SK-MEL-5 (cell line): ENCODE measurements around the gene CLGN. TPM values are rescaled to one million over a fixed set of nuclear protein-coding genes. Genes with fewer than 3 reads are reported as not detected.
A peak's percentile ranks its signal among the peaks of the same experiment; 100 is the strongest.

Experiments
- DNase-seq: peaks from one replicate; pipeline ENCODE4 v3.0.0-alpha.2; 2016; ENCODE audit warnings: low read depth, low spot score
- in situ Hi-C: cut with HindIII; loops from 2 replicates; pipeline ENCODE4 v1.10.0; 2016; ENCODE audit warnings: low sequenced_read_pairs, high pct_unique_total_duplicates, low pct_unique_long_range_greater_than_20kb
- total RNA-seq: library from RNA; depleted of rRNA; stranded (reverse); fragments of >200 nt; shearing (Covaris generic); gene quantifications from 2 replicates; pipeline ENCODE4 v1.2.3, GENCODE V29; 2014

CLGN gene
- total RNA-seq, 1 experiment from 2014 or later: 0.08 TPM

DNA sequence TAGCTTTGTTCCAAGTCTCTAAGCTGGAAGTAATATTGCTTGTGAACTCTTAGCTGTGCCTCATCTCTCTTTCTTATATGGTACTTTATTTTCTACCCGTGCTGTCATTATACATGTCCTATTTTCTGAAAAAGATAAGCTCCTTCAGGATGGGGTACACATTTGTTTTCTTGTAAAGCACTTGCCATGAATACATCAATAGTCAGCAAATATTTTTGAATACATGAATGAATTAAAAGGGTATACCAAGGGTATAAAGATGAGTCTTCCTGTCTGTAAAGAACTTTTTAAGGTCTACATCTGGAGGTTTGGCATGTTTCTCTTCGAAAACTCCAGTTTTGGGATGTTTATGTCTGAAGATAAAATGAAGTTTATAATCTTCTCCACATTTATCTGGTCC, 27.3 kb downstream of the CLGN start:
- in situ Hi-C loops: no loop called here
- no peak for DNase-seq

DNA sequence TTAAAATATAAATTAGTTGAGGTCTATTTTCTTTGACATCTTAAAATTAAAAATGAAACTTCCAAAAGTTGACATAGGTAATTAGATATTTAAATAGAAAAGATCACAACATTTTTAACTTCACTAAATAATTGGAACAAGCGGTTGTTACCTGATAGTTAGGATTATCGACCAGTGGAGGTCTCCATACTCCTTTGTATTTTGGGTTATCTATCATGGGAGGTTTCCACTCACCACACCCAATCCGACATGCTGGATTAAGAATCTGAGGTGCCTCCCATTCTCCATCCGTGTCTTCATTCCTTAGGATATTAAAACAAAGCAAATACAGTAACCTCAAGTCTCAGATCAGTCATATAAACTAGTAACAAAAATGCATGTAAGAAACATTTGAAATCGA, 31.8 kb downstream of the CLGN start:
- peak; percentile 19 for DNase-seq
- in situ Hi-C loops: no loop called here

DNA sequence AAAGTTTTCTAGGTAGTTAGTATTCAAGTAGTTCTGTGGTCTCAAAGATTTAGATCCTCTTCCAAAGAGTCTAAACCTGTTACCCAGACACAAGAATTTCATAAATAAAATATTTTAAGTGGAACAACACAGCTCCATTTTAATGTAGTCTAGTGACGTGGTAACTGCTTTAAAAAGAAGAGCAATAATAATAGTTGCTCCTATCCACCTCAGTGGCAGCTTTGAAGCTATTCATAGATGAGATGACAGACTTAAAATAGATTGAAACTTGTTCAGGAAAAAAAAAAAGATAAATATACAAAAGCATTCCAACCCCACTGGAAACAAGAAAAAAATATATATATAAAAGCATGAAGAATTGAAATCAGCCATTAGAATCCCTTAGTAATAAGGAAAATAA, 39.4 kb downstream of the CLGN start:
- in situ Hi-C loops: no loop called here

DNA sequence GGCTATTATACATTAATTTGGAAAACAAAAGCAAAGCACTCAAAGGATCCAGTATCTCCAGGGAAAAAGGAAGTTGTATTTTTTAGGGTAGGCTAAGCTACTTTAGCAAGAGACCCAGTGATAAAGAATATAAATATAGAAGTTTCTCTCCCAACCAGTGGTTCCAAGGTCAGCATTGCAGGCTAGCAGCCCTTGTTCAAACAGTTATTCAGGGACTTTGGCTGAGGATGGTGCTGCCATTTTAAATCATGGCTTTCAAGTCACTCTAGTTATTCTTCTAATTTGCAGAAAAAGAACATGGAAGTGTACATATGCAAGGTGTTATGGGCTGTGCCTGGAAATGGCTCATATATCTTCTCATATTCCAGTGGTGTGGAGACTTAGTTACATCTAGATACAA, 44.7 kb downstream of the CLGN start:
- no peak for DNase-seq
- in situ Hi-C loops: no loop called here

More for the DNA sequence above, 39.4 kb downstream of the CLGN start:
- no peak for DNase-seq

DNA sequence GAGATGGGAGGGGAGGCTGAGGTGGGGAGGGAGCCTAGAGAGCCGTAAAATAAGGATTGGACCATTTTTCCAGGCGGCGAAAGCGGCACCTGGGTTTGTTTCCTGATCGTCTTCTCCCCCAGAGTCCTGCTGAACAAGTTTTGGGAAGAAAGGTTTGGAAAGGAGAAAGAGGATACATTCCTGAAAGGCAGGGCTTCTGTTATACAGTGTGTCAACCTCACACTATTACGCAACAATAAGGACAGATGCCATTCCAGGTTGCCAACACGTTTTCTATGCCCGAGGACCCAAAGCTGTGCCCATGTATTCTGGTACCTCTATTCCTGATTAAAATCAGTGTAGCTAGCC, 53.3 kb downstream of the CLGN start:
- no peak for DNase-seq
- in situ Hi-C loops: no loop called here

DNA sequence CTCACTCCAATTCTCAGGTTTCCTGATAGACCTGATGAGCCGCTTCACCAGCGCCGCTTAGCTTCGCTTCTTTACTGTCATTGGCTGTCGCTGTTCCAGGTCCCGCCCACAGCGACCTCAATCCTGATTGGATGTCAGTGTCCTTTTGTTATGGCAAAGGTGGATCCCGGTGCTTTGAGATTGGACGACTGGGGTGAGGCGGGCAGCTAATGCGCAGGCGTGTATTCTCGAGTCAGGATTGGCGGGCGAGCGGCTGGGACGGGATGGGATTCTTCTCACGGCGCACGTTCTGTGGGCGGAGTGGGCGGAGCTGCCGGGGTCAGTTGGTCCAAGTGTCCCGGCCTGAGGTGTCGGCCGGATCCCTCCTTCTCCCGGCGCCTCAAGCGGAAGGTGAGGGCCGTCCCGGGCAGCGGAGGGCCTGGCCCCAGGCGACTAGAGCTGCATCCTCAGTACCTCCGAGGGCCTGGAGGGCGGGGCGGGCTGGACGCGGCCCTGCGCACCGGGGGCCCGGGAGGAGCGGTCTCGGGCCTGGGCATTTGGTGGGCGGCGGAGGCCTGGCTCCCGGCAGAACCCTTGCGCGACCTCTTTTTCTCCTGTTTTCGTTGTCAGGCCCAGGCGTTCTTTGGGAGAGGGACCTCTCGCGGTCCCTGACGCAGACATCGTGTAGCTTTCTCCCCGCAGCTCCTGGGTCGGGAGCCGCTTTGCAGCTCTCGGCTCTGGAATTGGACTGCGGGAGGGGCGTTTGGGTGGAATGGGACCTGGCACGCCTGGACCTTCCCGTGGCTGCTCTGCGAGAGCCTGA, 53.9 kb downstream of the CLGN start, which contains the start of gene SCOC:
SCOC (plus strand) TSS at position 319 of the 802 bp plus-strand sequence. CDS start 5,525 bp downstream, outside the sequence.
- in situ Hi-C loops: no loop called here
- peak; percentile 98 for DNase-seq

DNA sequence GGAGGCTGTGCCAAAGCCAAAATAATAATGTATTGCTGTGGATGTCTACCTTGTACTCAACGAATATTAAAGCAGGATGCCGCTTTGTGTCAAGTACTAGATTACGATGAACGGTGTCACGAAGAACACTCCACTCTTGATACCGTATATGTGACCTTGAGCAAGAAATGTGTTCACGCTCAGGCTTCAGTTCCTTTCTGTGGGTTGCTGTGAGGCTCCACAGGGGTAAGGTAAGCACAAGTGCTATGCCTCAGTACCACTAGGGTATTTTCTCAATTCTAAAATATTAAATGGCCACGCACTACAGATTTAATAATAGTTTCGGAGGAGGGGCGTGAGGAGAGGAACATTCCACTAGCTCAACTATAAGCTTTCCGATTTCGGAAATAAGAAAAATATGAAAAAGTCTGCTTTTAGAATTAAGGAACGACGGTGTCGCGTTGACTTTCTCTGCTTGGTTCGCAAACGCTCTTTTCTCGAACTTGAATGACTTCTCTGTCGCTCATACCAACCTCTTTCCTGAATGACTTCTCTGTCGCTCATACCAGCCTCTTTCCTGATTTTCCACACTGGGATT, 54.6 kb downstream of the CLGN start:
- in situ Hi-C loops: no loop called here
- DNase-seq: peak; percentile 19

DNA sequence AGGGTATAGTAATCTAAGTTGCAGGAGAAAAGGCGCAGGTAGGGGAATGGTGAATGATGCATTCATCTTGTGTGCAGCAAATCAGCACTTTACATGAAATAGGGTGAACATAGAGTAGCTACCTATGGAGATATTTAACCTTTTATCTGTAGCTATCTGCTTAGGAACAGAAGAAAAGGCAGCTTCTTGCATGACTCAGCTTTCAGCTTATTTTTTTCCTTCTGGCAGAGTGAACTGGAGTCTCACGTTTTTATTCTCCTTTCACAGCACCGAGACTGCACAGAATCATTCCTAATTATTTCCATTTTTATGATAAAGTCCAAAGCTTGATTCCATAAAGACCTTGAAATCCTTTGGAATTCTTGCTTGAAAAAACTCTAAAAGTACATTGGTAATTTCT, 58.8 kb downstream of the CLGN start:
- in situ Hi-C loops: no loop called here
- no peak for DNase-seq

DNA sequence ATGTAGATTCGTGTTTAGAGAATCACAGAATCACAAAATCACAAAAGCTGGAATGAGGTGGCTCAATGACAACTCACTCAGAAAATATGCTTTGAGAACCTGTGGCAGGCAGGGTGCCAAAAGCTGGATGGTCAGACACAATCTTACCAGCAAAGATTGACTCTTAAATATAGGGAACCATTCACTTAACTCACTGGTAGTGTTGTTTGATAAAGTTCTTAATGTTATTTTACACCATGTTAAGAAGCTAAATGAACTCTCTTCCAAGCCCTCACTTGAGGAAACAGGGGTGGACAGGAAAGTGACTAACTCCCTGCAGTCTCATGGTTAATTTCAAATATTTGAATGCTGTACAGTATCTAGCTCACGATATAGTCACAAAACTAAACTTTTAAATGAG, 59.7 kb downstream of the CLGN start:
- DNase-seq: no peak
- in situ Hi-C loops: no loop called here

DNA sequence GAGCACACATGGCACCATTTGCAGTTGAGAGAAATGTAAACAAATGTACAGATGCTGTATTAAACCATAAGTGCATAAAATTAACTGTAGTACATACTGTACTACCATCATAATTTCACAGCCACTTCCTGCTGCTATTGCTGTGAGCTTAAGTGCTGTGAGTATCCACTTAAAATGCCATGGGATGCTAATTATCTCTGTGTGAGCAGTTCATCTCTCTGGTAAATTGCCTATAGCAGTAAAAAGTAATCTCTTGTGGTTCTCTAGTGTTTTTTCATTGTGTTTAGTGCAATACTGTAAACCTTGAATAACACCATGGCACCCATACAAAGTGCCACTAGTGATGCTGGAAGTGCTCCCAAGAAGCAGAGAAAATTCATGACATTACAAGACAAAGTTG, 63.9 kb downstream of the CLGN start:
- in situ Hi-C loops: no loop called here
- no peak for DNase-seq

DNA sequence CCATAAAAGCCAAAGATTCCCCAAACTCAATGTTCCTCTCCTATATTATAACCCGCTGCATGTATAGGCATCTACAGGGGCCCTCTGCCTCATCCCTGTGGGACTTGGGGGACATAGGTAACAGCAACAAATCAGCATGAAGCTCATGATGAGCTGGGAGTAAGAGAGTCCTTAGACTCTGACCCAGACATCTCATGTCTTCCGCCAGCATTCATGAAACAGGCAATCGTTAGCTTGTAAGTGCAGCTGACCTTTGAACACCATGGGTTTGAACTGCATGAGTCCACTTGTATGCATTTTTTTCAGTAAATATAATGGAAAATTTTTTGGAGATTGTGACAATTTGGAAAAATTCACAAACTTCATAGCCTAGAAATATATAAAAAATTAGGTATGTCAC, 64.4 kb downstream of the CLGN start:
- in situ Hi-C loops: no loop called here
- no peak for DNase-seq

DNA sequence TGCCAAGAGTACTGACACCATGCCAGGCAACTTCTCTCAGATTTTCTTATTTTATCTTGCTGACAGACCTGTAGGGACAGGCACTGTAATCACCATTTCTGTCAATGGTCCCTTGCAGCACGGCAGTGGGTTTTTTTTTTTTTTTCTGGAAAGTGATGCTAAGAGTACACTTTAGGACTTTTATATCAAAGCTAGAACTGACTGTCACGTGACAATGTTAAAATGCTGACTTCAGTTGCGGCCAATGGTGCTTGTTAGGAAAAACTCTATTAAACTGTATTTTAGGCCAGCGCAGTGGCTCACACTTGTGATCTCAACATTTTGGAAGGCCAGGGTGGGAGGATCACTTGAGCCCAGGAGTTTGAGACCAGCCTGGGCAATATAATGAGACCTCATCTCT, 66.3 kb downstream of the CLGN start:
- in situ Hi-C loops: no loop called here

DNA sequence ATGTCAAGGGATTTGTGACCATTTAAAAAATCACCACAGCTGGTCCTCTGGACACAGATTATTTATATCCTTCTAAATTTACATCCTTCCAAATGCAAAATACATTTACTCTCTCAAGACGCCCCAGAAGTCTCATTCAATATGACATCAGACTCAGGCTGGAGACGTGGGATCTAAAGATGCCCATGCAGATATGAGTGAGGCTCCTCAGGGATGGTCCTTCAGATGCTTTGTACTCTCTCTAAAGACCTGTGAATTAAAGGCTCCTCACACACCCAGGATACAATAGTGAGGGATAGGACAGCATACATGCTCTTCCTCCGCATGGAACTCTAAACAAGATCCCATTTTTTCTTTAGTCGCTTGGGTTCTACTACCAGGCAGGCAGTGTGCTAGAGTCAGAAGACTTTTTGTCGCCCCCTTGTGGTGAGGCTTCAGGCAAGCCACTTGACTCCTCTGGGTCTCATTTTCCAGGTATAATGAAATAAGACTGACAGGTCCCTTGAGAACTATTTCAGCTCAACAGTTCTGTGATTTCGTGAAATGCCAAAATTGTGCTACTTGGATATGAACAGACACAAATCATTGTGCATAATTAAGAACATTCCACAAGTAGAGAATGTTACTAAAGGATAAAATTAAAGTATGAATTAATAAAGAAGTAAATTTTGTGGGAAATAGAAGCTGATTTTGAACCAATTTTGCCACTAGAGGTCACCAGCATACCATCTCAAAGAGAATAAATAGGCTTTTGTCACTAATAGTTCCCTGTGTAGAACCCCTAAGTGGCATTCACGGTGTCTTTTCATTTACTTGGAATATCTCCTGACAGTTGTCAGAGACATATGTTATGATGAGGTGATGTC, 67.7 kb downstream of the CLGN start:
- in situ Hi-C loops: no loop called here
- DNase-seq: peak; percentile 87

More for the DNA sequence above, 66.3 kb downstream of the CLGN start:
- no peak for DNase-seq

DNA sequence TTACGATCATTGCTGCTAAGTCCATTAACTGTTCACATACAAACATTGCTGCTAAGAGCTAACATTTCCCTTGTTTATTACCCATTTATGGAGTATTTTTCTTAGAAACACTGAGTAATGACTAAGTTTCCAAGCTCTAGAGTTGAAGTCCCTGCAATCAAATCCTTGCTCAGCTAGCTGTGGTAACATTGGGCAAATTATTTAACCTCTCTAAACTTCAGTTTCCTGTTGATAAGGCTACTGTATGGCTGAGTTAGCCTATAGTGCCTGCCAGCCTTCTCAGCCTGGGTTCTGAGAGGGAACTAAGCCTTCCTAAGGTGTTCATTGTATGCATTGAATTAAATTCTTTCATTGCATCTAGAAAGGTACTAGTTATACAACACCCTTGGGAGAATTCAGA, 69.2 kb downstream of the CLGN start:
- DNase-seq: no peak
- in situ Hi-C loops: no loop called here

DNA sequence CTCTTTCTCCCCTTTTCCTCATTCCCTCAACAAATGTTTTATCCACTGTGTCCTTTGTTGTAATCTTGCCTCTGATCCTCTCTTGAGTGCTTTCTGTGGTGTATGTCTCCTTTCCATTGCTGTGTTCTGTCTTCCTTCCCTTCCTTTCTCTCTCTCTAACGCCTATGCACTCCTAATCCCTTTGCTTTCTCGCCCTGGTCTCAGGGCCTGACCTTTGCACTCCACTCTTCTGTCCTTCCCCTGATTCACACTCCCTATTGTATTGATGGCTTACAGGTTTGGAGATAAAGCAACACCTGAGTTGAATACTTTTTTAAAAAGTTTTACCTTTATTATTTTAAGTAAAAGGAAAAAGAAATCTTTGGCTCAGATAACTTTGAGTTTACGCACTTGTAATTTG, 69.6 kb downstream of the CLGN start:
- no peak for DNase-seq
- in situ Hi-C loops: no loop called here

DNA sequence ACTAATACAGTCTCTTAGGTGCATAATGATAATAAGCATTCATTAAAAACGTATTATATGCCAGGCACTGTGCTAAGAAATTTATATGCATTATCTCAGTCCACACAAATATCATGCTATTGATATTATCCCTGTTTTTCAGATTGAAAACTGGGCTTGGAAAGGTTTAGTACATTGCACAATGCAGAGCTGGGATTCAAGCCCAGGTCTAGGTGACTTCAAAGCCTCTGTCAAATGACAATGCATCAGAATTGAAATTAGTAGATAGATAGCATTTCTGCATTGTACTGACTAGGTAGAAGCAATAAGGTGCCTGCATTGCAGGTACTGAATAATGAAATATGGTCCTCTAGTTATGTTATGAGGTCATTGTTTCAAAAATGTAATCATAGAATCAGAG, 72.2 kb downstream of the CLGN start:
- no peak for DNase-seq
- in situ Hi-C loops: no loop called here

DNA sequence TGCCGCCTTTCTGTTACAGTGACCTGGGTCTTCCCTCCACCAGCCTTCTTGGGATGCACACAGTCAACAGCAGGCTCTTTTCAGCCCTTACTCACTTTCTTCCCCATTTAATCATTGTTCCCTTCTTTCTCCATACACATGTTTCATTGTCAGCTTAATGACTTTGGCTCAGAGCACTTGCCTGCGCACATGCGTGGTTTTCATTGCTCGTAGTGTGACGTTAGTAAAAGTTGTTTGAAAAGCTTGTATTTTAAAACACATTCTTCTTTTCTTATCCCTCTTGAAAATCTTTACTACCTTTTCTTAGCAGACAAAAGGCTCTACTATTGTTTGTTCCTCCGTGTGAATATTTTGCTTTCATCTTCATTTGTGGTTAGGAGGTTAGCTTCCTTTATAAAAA, 73.7 kb downstream of the CLGN start:
- in situ Hi-C loops: no loop called here
- no peak for DNase-seq
